HEK293T (cell line): ENCODE results near the gene EXOC4.
"Not testable (repeated sequence)": the region's sequence is repeated elsewhere in the genome, so short reads cannot be mapped to it uniquely, and the experiment has no call there.

Experiments
- ARNT ChIP-seq: fragments of 450-650 bp; IDR thresholded peaks from 2 replicates; pipeline ENCODE4 v1.6.1; 2017; ENCODE audit warnings: mild to moderate bottlenecking
- BHLHE40 ChIP-seq: fragments of 450-650 bp; IDR thresholded peaks from 2 replicates; pipeline ENCODE4 v1.6.1; 2016; ENCODE audit warnings: mild to moderate bottlenecking, moderate library complexity, borderline replicate concordance
- ELF4 ChIP-seq: fragments of 450-650 bp; IDR thresholded peaks from 2 replicates; pipeline ENCODE4 v1.6.1; 2017; ENCODE audit warnings: antibody characterized with exemption
- FOXK2 ChIP-seq: fragments of 450-650 bp; IDR thresholded peaks from 2 replicates; pipeline ENCODE4 v1.6.1; 2016; ENCODE audit warnings: mild to moderate bottlenecking
- FOXM1 ChIP-seq: fragments of 450-650 bp; IDR thresholded peaks from 2 replicates; pipeline ENCODE4 v1.6.1; 2017; ENCODE audit warnings: mild to moderate bottlenecking, borderline replicate concordance
- HDGF ChIP-seq: fragments of 450-650 bp; IDR thresholded peaks from 2 replicates; pipeline ENCODE4 v1.6.1; 2017; ENCODE audit warnings: antibody characterized with exemption, borderline replicate concordance
- L3MBTL2 ChIP-seq: fragments of 450-650 bp; conservative IDR thresholded peaks from 2 replicates; pipeline ENCODE4 v1.6.1; 2016; ENCODE audit warnings: mild to moderate bottlenecking
- LEF1 ChIP-seq: fragments of 450-650 bp; IDR thresholded peaks from 2 replicates; pipeline ENCODE4 v1.6.1; 2017; ENCODE audit warnings: mild to moderate bottlenecking, borderline replicate concordance
- NFRKB ChIP-seq: fragments of 450-650 bp; IDR thresholded peaks from 2 replicates; pipeline ENCODE4 v1.6.1; 2016; ENCODE audit warnings: mild to moderate bottlenecking, moderate library complexity
- SP1 ChIP-seq: fragments of 450-650 bp; IDR thresholded peaks from 2 replicates; pipeline ENCODE4 v1.6.1; 2017
- SUZ12 ChIP-seq: fragments of 450-650 bp; IDR thresholded peaks from 2 replicates; pipeline ENCODE4 v1.6.1; 2016; ENCODE audit warnings: mild to moderate bottlenecking
- TARDBP ChIP-seq: fragments of 450-650 bp; IDR thresholded peaks from 2 replicates; pipeline ENCODE4 v1.6.1; 2016
- ZNF384 ChIP-seq: fragments of 450-650 bp; IDR thresholded peaks from 2 replicates; pipeline ENCODE4 v1.6.1; 2016
- TF ChIP-seq, protein P1 (sequence below): fragments of 450-650 bp; IDR thresholded peaks from 2 replicates; pipeline ENCODE4 v1.6.1; 2016

GRCh38 chr7:133321366-133321765, 68.5 kb downstream of the EXOC4 start:
- TF ChIP-seq ZNF384, FOXM1, LEF1, SUZ12, ARNT, FOXK2, SP1, ELF4, BHLHE40, TARDBP, HDGF, L3MBTL2, NFRKB: not testable (repeated sequence)
- TF ChIP-seq, protein P1, sequence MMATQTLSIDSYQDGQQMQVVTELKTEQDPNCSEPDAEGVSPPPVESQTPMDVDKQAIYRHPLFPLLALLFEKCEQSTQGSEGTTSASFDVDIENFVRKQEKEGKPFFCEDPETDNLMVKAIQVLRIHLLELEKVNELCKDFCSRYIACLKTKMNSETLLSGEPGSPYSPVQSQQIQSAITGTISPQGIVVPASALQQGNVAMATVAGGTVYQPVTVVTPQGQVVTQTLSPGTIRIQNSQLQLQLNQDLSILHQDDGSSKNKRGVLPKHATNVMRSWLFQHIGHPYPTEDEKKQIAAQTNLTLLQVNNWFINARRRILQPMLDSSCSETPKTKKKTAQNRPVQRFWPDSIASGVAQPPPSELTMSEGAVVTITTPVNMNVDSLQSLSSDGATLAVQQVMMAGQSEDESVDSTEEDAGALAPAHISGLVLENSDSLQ = not testable (repeated sequence)
